ENCODE measurements around the gene FAM168B.

FAM168B gene

GRCh38 chr2:131052741-131053263 lies 40.5 kb downstream of the FAM168B start:
- peaks cover 9% of the 10 kb centered on the region for H3K4me1 Mint-ChIP-seq (ENCODE audit: low read depth)
- H3K27ac Mint-ChIP-seq, result no peak overlapping the region
- H3K4me3 Mint-ChIP-seq, result no peak overlapping the region
- H3K36me3 Mint-ChIP-seq (ENCODE audit: low read depth), result peaks cover 71% of the 10 kb centered on the region
- H3K27me3 Mint-ChIP-seq, result no peaks in the 10 kb centered on the region
- H3K9me3 Mint-ChIP-seq, result no peaks in the 10 kb centered on the region

GRCh38 chr2:131050896-131051295 lies 42.4 kb downstream of the FAM168B start:
- no peaks in the 10 kb centered on the region for H3K27me3 Mint-ChIP-seq
- H3K9me3 Mint-ChIP-seq, result no peaks in the 10 kb centered on the region
- peaks cover 62% of the 10 kb centered on the region for H3K36me3 Mint-ChIP-seq (ENCODE audit: low read depth)
- H3K4me1 Mint-ChIP-seq (ENCODE audit: low read depth), result peaks cover under 1% of the 10 kb centered on the region
- no peak overlapping the region for H3K27ac Mint-ChIP-seq
- no peak overlapping the region for H3K4me3 Mint-ChIP-seq

- Mint-ChIP-seq H3K36me3 (ENCODE audit: low read depth) (peaks cover 50% of the 10 kb centered on the region), H3K27me3 (no peaks in the 10 kb centered on the region), H3K27ac (no peak overlapping the region), H3K4me3 (no peak overlapping the region), H3K9me3 (no peaks in the 10 kb centered on the region), H3K4me1 (ENCODE audit: low read depth) (no peaks in the 10 kb centered on the region)
Measured at GRCh38 chr2:131049150-131049718, 44.0 kb downstream of the FAM168B start.

- Mint-ChIP-seq H3K4me1 (ENCODE audit: low read depth) (no peaks in the 10 kb centered on the region), H3K9me3 (no peaks in the 10 kb centered on the region), H3K27ac (no peak overlapping the region), H3K4me3 (no peak overlapping the region), H3K27me3 (no peaks in the 10 kb centered on the region), H3K36me3 (ENCODE audit: low read depth) (peaks cover 49% of the 10 kb centered on the region)
Measured at GRCh38 chr2:131048641-131049040, 44.6 kb downstream of the FAM168B start.

DNA sequence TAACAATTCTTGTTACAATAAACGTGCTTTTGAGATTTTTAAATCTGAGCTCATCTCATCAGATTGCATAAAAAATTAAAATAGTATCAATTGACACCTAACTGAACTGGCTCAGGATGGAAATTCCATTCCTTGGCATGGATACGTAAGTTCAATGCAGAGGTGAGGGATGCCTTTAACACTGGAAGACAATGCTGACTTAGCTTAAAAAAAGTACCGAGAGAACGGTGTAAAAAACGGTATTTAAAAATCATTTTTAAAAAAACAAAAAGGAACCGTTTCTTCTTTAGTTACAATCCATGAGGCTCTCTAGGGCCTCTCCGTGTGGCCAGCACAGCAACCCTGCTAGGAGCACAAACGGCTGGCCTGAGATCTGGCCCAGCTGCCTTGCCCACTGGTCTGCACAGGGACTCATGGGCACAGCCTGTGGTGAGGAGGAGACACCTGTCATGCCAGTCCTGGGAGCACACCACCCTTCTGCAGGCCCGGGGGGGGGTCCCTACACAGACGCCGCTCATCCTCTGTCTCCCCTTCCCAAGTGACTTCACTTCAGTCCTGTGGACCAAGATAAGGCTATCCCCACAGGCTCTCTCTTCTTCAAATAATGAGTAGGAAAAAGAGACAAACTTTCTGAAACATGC lies 45.2 kb downstream of the FAM168B start:
- no peaks in the 10 kb centered on the region for H3K27me3 Mint-ChIP-seq
- no peak overlapping the region for H3K27ac Mint-ChIP-seq
- peaks cover 44% of the 10 kb centered on the region for H3K36me3 Mint-ChIP-seq (ENCODE audit: low read depth)
- no peaks in the 10 kb centered on the region for H3K9me3 Mint-ChIP-seq
- H3K4me1 Mint-ChIP-seq (ENCODE audit: low read depth), result no peaks in the 10 kb centered on the region
- no peak overlapping the region for H3K4me3 Mint-ChIP-seq

GRCh38 chr2:131046918-131047652 lies 46.2 kb downstream of the FAM168B start:
- Mint-ChIP-seq H3K4me1 (ENCODE audit: low read depth) (peaks cover 4% of the 10 kb centered on the region), H3K27ac (no peak overlapping the region), H3K27me3 (no peaks in the 10 kb centered on the region), H3K4me3 (no peak overlapping the region), H3K9me3 (no peaks in the 10 kb centered on the region), H3K36me3 (ENCODE audit: low read depth) (peaks cover 35% of the 10 kb centered on the region)

GRCh38 chr2:131046028-131046917 lies 47.0 kb downstream of the FAM168B start:
- H3K4me3 Mint-ChIP-seq, result no peak overlapping the region
- H3K36me3 Mint-ChIP-seq (ENCODE audit: low read depth), result peaks cover 27% of the 10 kb centered on the region
- H3K27me3 Mint-ChIP-seq, result no peaks in the 10 kb centered on the region
- H3K27ac Mint-ChIP-seq, result no peak overlapping the region
- H3K9me3 Mint-ChIP-seq, result no peaks in the 10 kb centered on the region
- H3K4me1 Mint-ChIP-seq (ENCODE audit: low read depth), result peaks cover 11% of the 10 kb centered on the region

- H3K27ac Mint-ChIP-seq, result no peak overlapping the region
- peaks cover 19% of the 10 kb centered on the region for H3K4me1 Mint-ChIP-seq (ENCODE audit: low read depth)
- H3K36me3 Mint-ChIP-seq (ENCODE audit: low read depth), result peaks cover 26% of the 10 kb centered on the region
- no peaks in the 10 kb centered on the region for H3K27me3 Mint-ChIP-seq
- H3K9me3 Mint-ChIP-seq, result no peaks in the 10 kb centered on the region
- no peak overlapping the region for H3K4me3 Mint-ChIP-seq
Measured at GRCh38 chr2:131045286-131046027, 47.8 kb downstream of the FAM168B start.

GRCh38 chr2:131044757-131045150 lies 48.5 kb downstream of the FAM168B start:
- Mint-ChIP-seq H3K27ac (no peak overlapping the region), H3K9me3 (no peaks in the 10 kb centered on the region), H3K36me3 (ENCODE audit: low read depth) (peaks cover 19% of the 10 kb centered on the region), H3K4me3 (no peak overlapping the region), H3K4me1 (ENCODE audit: low read depth) (peaks cover 26% of the 10 kb centered on the region), H3K27me3 (no peaks in the 10 kb centered on the region)

DNA sequence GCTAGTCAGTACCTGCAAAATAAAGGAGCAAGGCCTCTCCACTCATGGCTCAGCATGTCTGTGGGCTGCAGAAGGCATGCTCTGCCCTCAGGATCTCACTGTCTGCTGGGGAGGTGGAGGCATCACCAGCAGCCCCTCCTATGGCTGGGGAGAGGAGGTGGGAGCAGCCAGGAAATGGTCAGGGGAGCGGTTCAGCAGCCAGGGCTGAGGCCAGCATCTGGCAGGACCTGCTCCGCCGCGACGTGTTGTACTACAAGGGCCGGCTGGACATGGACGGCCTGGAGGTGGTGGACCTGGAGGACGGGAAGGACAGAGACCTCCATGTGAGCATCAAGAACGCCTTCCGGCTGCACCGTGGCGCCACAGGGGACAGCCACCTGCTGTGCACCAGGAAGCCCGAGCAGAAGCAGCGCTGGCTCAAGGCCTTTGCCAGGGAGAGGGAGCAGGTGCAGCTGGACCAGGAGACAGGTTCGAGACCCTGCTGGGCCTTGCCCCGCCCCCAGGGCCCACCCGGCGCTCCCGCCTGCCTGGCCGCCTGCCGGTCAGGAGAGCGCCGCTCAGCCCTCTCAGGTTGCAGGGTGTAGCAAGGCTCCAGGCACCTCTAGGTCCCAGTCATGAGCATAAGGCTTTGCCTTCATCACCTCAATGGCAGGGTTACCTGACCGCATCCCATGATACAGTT lies 49.0 kb downstream of the FAM168B start:
- Mint-ChIP-seq H3K4me3 (no peak overlapping the region), H3K4me1 (ENCODE audit: low read depth) (peaks cover 30% of the 10 kb centered on the region), H3K27me3 (no peaks in the 10 kb centered on the region), H3K9me3 (no peaks in the 10 kb centered on the region), H3K36me3 (ENCODE audit: low read depth) (peaks cover 17% of the 10 kb centered on the region), H3K27ac (peak overlapping the region; percentile 22)

DNA sequence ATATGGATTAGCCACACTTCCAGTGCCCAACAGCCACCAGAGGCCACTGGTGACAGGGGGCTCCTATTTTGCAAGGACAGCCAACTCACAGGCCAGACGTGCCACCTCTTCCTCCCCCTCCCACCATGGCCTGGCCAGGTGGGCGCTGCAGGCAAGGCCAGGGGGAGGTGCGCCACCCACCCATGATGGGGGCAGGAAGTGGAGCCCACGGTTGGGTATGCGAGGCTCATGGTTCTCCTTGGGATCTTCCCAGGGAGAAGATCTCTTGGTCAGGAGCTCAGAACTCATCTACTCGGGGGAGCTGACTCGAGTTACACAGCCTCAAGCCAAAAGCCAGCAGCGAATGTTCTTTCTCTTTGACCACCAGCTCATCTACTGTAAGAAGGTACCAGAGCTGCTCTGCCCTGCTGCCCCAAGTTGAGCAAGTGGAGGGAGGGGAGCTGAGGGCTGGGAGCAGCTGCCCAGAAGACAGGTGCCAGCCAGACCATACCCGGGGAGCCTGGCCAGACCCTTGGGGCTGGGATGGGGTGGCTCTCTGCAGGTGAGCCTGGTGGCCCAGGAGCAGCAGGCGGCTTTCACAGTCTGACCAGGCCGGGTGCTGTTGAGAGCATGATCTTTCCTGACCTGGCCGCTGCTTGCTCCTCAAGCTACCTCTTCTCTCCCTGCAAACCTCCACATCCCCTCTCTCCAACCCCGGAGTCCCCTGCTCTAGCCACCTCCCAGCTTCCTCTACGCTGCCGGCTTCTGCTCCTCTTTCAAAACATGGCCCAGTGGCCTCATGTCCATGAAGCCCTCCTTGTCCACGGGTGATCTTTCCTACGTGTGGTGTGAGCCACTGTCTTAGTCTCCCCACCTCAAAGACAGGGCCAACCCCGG lies 49.8 kb downstream of the FAM168B start:
- peaks cover 12% of the 10 kb centered on the region for H3K36me3 Mint-ChIP-seq (ENCODE audit: low read depth)

GRCh38 chr2:131042148-131042775 lies 51.0 kb downstream of the FAM168B start:
- no peaks in the 10 kb centered on the region for H3K9me3 Mint-ChIP-seq
- no peak overlapping the region for H3K27ac Mint-ChIP-seq
- H3K36me3 Mint-ChIP-seq (ENCODE audit: low read depth), result peaks cover 4% of the 10 kb centered on the region
- H3K4me3 Mint-ChIP-seq, result no peak overlapping the region
- peaks cover 30% of the 10 kb centered on the region for H3K4me1 Mint-ChIP-seq (ENCODE audit: low read depth)
- no peaks in the 10 kb centered on the region for H3K27me3 Mint-ChIP-seq

More for the DNA sequence above, 49.8 kb downstream of the FAM168B start:
- Mint-ChIP-seq H3K27ac (peak overlapping the region; percentile 22), H3K4me1 (ENCODE audit: low read depth) (peaks cover 30% of the 10 kb centered on the region), H3K4me3 (no peak overlapping the region), H3K9me3 (no peaks in the 10 kb centered on the region), H3K27me3 (no peaks in the 10 kb centered on the region)
